GM06990 (cell line): ENCODE data around the gene SNCAIP.

Source experiments
- DNase-seq: peaks from one replicate; pipeline ENCODE4 v3.0.0-alpha.2; 2011; ENCODE audit not compliant: insufficient read length; ENCODE audit errors: extremely low read depth
- H3K27me3 ChIP-seq: replicated peaks from 2 replicates; pipeline ENCODE4 v1.6.0; 2011; ENCODE audit warnings: low read length; ENCODE audit not compliant: control insufficient read depth, insufficient read depth
- H3K36me3 ChIP-seq: 2 replicates; pipeline ENCODE4 v1.5.1; 2011; ENCODE audit warnings: low read length; ENCODE audit not compliant: control insufficient read depth, insufficient read depth
- H3K4me3 ChIP-seq: replicated peaks from 2 replicates; pipeline ENCODE4 v1.5.1; 2011; ENCODE audit warnings: low read depth, mild to moderate bottlenecking, control low read depth, low read length
- CTCF ChIP-seq: IDR thresholded peaks from 2 replicates; pipeline ENCODE4 v1.5.1; 2011; ENCODE audit warnings: low read length, control low read depth, mild to moderate bottlenecking, inconsistent platforms; ENCODE audit not compliant: insufficient read depth, poor library complexity, severe bottlenecking

Gene SNCAIP

GRCh38 chr5:122420091-122420490, 108.1 kb downstream of the SNCAIP start:
- H3K4me3 ChIP-seq = no peak overlapping the region
- no peak for TF ChIP-seq CTCF
- H3K27me3 ChIP-seq = no peaks in the 10 kb centered on the region
- H3K36me3 ChIP-seq = no peaks in the 10 kb centered on the region
- no peak for DNase-seq

- H3K27me3 ChIP-seq = no peaks in the 10 kb centered on the region
- H3K4me3 ChIP-seq = no peak overlapping the region
- TF ChIP-seq CTCF = no peak
- no peak for DNase-seq
- no peaks in the 10 kb centered on the region for H3K36me3 ChIP-seq
Observed at GRCh38 chr5:122420537-122421236, 108.7 kb downstream of the SNCAIP start.

GRCh38 chr5:122421374-122422079, 109.5 kb downstream of the SNCAIP start:
- no peak overlapping the region for H3K4me3 ChIP-seq
- no peak for TF ChIP-seq CTCF
- no peaks in the 10 kb centered on the region for H3K36me3 ChIP-seq
- no peaks in the 10 kb centered on the region for H3K27me3 ChIP-seq
- DNase-seq = peak; percentile 27

GRCh38 chr5:122423221-122423620, 111.2 kb downstream of the SNCAIP start:
- no peak for DNase-seq
- Histone ChIP-seq H3K36me3 (no peaks in the 10 kb centered on the region), H3K27me3 (no peaks in the 10 kb centered on the region), H3K4me3 (no peak overlapping the region)
- no peak for TF ChIP-seq CTCF

- Histone ChIP-seq H3K36me3 (no peaks in the 10 kb centered on the region), H3K4me3 (no peak overlapping the region), H3K27me3 (no peaks in the 10 kb centered on the region)
- no peak for DNase-seq
- no peak for TF ChIP-seq CTCF
Observed at GRCh38 chr5:122424132-122424531, 112.1 kb downstream of the SNCAIP start.

GRCh38 chr5:122426301-122426700, 114.3 kb downstream of the SNCAIP start:
- Histone ChIP-seq H3K27me3 (no peaks in the 10 kb centered on the region), H3K4me3 (no peak overlapping the region), H3K36me3 (no peaks in the 10 kb centered on the region)
- TF ChIP-seq CTCF = no peak
- no peak for DNase-seq
